HG03159 (cell line): ENCODE measurements around the gene CFL1.
"Not testable (repeated sequence)": the region's sequence is repeated elsewhere in the genome, so short reads cannot be mapped to it uniquely, and the experiment has no call there.

Experiments used
- ATAC-seq: cut with Tn5 transposase; IDR thresholded peaks from one replicate; pipeline ENCODE4 v1.9.1; 2021; ENCODE audit warnings: mild to moderate bottlenecking, moderate library complexity; ENCODE audit not compliant: unreplicated experiment

The CFL1 gene

DNA sequence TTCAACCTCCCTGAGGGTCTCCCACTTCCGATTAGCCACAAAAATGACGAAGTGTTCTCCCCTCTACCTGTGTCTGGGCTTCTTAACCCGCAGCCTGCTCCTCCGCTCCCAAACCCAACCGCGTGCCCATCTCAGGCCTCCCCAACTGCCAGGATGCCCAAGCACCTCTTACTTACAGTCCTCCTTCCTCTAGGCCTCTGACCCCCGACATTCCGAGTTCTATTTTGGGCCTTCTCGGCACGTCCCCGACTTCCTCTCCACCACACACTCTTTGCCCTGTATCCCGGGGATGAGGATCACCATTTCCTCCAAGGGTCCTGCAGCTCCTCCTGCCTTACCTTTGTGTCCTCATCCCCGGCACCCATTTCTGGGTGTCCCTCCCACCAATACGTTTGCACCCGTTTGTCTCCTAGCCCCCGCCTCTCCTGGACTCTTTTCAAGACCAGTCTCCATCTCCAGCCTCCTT lies 1.9 kb upstream of the CFL1 start:
- ATAC-seq: no peak

- peak; percentile 50 for ATAC-seq
Observed at GRCh38 chr11:65859095-65859811, 1.3 kb upstream of the CFL1 start.

DNA sequence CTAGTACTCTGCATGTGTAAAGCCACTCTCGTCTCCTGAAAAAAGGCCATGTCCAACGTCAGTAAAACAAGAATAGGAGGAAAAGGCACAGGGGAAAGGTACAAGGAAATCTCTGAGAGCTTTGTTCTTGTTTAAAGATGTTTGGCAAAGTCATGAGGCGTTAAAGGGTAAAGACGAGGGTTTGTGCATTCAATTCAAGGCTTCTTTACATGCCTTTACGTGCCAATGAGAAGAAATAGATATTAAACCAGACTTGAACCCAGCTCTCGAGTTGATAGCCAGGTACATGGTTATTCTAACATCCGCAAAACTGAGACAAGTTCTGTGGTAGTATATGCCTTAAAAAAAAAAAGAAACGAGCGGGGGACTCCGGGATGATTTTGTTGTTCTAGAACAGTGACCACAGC lies 704 bp upstream of the CFL1 start:
- ATAC-seq: no peak

- peak; percentile 0 for ATAC-seq
Observed at GRCh38 chr11:65857500-65857852, 504 bp downstream of the CFL1 start.

- peak; percentile 13 for ATAC-seq
Observed at GRCh38 chr11:65856689-65857499, 1.1 kb downstream of the CFL1 start.

GRCh38 chr11:65855927-65856363 lies 2.0 kb downstream of the CFL1 start:
- ATAC-seq: no peak

- ATAC-seq: no peak
Observed at GRCh38 chr11:65854852-65855837, 2.8 kb downstream of the CFL1 start.

- ATAC-seq: no peak
Observed at GRCh38 chr11:65854161-65854592, 3.8 kb downstream of the CFL1 start.

DNA sequence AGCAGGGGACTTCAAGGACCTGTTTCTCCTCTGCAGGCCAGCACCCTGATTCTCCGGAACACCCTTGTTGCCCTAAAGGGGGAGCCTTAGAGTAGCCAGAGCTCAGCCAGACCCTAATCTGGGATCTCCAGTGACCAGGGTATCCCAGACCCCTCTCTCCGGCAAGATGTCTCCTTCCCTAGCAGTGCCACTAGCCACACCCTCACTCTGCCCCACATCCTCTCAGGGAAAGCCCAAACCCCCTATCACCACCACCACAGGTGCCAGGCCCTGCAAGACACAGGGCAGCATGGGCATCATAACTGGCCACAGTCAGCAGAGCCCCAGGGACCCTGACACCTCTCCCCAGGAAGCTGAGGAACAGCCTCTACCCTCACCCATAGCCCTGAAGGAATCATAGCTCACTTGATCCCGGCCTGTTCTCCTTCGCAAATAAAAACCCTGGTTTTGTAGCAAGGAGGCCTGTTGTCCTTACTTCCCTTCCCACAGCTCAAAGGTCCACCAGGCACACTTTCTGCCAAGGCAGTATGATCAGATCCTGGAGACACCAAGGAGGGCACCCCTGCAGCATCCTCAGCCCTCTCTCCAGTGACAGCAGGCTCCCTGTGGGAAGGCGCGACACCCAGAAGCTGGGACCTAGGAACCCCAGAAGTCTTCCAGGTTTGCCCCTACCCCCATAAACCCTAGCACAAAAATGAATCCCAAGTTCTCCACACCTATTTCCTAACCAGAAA lies 4.6 kb downstream of the CFL1 start:
- ATAC-seq: no peak

- no peak for ATAC-seq
Observed at GRCh38 chr11:65852508-65853245, 5.3 kb downstream of the CFL1 start.

DNA sequence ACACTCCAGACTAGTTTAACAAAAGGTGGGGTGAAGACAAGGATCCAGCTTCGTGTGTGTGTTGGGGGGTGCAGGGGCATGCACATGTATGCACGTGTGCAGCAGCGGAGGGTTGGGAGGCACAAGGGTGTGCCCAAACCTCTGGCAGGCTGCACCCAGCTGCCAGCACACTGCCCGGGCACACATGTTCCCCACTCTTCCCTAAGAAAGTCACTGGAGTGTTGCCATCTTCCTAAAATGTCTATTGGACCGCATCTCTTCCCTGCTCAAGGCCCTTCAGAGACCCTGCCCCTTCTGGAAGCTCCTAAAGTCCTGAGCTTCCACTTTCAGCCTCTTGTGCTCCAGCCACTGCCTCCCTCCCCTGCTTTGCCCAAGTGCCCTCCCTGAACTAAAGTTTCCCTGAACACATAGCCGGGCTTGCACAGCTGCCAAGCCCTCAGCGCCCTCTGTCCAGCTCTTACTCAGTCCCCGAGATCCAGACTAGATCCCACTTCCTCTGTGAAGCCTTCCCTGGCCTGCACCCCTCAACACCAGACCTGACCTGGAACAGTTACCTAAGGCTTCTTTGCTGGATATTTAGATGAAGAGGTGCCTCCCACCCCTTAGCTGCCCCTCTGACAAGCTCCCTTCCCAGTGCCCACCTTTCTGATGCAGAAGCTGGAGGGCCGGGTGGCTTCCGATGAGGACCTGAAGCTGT lies 6.0 kb downstream of the CFL1 start:
- no peak for ATAC-seq

DNA sequence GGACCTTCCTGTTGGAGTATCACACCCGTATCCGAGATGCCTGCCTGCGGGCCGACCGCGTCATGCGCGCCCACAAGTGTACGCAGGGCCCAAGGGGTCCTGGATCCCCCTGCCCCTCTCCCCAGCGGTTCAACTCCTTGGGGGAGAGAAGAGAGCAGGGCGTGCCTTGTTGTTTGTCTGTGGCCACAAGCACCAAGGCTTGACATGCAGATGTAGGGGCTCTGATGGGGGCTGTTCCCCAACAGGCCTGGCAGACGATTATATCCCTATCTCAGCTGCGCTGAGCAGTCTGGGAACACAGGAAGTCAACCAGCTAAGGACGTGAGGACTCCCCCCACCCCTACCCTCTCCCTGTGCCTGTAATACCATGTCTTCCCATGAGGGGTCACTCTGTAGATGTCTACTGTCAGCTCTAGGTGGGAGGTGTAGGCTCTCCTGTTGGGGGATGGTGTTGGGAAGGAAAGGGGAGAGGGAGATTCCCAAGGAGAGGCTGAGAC lies 6.8 kb downstream of the CFL1 start:
- ATAC-seq: no peak

GRCh38 chr11:65850217-65851082 lies 7.5 kb downstream of the CFL1 start:
- no peak for ATAC-seq

DNA sequence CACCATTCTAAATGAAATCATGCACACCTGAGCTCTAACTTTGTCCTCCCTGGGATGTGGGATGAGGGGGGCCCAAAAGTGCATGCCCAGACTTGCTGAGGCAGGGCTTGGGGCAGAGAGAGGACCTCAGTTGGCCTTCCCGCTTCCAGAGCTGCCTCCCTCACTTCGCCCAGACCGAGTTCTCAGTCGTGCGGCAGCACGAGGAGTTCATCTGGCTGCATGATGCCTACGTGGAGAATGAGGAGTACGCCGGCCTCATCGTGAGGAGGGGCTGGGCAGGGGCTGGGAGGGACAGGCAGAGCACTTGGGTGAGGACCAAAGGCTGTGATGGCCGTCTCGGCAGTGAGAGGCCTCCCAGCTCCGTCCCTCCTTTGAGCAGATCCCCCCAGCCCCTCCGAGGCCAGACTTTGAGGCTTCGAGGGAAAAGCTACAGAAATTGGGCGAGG lies 8.2 kb downstream of the CFL1 start:
- no peak for ATAC-seq

GRCh38 chr11:65849366-65849765 lies 8.6 kb downstream of the CFL1 start:
- no peak for ATAC-seq

DNA sequence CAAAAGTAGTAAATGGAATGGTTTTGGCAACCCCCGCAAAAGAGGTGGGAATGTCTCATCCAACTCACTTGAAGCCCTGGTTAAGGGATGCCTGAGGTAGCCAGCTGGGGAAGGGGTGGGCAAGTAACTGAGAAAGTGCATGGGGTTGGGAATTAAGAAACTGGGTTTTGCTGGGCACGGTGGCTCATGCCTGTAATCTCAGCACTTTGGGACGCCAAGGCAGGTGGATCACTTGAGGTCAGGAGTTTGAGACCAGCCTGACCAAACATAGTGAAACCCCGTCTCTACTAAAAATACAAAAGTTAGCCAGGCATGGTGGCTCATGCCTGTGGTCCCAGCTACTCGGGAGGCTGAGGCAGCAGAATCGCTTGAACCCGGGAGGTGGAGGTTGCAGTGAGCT lies 9.3 kb downstream of the CFL1 start:
- ATAC-seq: not testable (repeated sequence)

DNA sequence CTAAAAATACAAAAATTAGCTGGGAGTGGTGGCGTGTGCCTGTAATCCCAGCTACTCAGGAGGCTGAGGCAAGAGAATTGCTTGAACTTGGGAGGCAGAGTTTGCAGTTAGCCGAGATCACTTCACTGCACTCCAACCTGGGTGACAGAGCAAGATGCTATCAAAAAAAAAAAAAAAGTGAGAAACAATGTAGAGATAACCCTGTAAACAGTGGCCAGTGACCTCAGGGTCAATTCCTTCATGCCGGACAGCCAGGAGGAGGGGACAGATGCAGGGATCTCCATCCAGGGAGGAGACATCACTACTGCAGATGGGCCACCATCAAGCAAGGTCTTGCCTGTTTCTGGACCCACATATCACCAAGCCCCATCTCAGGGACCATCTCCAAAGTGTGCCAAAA lies 10.2 kb downstream of the CFL1 start:
- ATAC-seq: no peak
